ENCODE results near the gene PRKCQ. TPM values are rescaled to one million over a fixed set of nuclear protein-coding genes. Genes with fewer than 3 reads are reported as not detected.
A peak's percentile ranks its signal among the peaks of the same experiment; 100 is the strongest.

Gene PRKCQ
- total and polyA plus RNA-seq, 2 of the 8 experiments (the other 6 are each of a cell fraction or from before 2014, with no cell fraction given): 9.1 to 22.6 TPM

GRCh38 chr10:6406220-6407033, 173.6 kb downstream of the PRKCQ start:
- no peak overlapping the region for H3K4me3 ChIP-seq (ENCODE audit: extremely low read depth in 1 of 4, insufficient read depth in 2 of 4, low read depth in 3 of 4, low read length in 4 of 4)
- no peak overlapping the region for H3K4ac ChIP-seq (replicated peaks; ENCODE audit: insufficient read length, low read depth, low read length)
- H2AFZ ChIP-seq (ENCODE audit: low read length): no peak overlapping the region
- no peak overlapping the region for H4K8ac ChIP-seq (ENCODE audit: extremely low read depth, insufficient read depth, low read length)
- peaks cover 3% of the 10 kb centered on the region; the same call in 1 of the 2 replicates for H3K23me2 ChIP-seq (ENCODE audit: low read depth, low read length)
- no peak overlapping the region for H3K56ac ChIP-seq (replicated peaks; ENCODE audit: insufficient read length, low read depth, low read length)
- H2BK120ac ChIP-seq (replicated peaks; ENCODE audit: low read depth, low read length): no peak overlapping the region
- no peak overlapping the region for H2BK12ac ChIP-seq (ENCODE audit: low read depth, low read length)
- H3K79me1 ChIP-seq (ENCODE audit: low read depth, low read length): no peaks in the 10 kb centered on the region
- H3K9me3 ChIP-seq (ENCODE audit: insufficient read depth in 2 of 2, low read depth in 1 of 2, low read length in 1 of 2): no peaks in the 10 kb centered on the region
- no peak overlapping the region for H4K5ac ChIP-seq (ENCODE audit: insufficient read length, low read depth, low read length)
- ChIA-PET CTCF (ENCODE audit: partially characterized antibody) (interaction anchor here (0.6 to 2.9 kb wide), 46 partner anchors 8 to 928 kb away, joined by 3 to 17 read pairs (median 3); partner anchors contain the start of gene PFKFB3), POLR2A (ENCODE audit: partially characterized antibody) (interaction anchor here (0.7 to 1.9 kb wide), 3 partner anchors 23 to 204 kb away, joined by 3 to 9 read pairs (median 3); partner anchors contain the start of gene PFKFB3)
- no peaks in the 10 kb centered on the region for H4K20me1 ChIP-seq (replicated peaks in 1 of 2; ENCODE audit: control insufficient read depth in 1 of 2, insufficient read depth in 2 of 2, low read length in 2 of 2)
- 70% methylated on average over 10 of the region's 10 CpGs; no CpG with 5 or more reads in 1 of the 2 experiments for WGBS, 2 experiments (ENCODE audit: extremely low coverage in 1 of 2, insufficient coverage in 1 of 2, insufficient read length in 1 of 2, insufficient replicate concordance in 2 of 2, low coverage in 1 of 2, low lambda C conversion rate in 2 of 2, missing lambda C conversion rate in 1 of 2)
- no peak overlapping the region for H3K27ac ChIP-seq (ENCODE audit: low read depth, low read length)
- H2BK20ac ChIP-seq (ENCODE audit: low read length): no peak overlapping the region
- H3K23ac ChIP-seq (ENCODE audit: insufficient read length): no peak overlapping the region
- H2BK15ac ChIP-seq (ENCODE audit: low read length): no peak overlapping the region
- H3K4me1 ChIP-seq (replicated peaks in 1 of 4; ENCODE audit: control insufficient read depth in 3 of 4, insufficient read depth in 4 of 4, low read length in 3 of 4): peaks cover 0 to 3% (median 0%) of the 10 kb centered on the region in 4 experiments; a peak in 2 of 7 replicates
- no peak overlapping the region for H3K9ac ChIP-seq (replicated peaks in 1 of 4; ENCODE audit: extremely low read depth in 1 of 4, low read depth in 3 of 4, low read length in 3 of 4)
- TF ChIP-seq KDM5A (IDR thresholded peaks at IDR 0.05; ENCODE audit: low read length) (no peak), SRF (IDR thresholded peaks at IDR 0.05; ENCODE audit: low read depth, low read length) (no peak), RAD21 (IDR thresholded peaks at IDR 0.05 in 1 of 2, conservative IDR thresholded peaks at IDR 0.05 in 1 of 2; ENCODE audit: low read depth in 2 of 2, low read length in 2 of 2) (peak; percentile 37 to 49)
- TF ChIP-seq, protein P1, sequence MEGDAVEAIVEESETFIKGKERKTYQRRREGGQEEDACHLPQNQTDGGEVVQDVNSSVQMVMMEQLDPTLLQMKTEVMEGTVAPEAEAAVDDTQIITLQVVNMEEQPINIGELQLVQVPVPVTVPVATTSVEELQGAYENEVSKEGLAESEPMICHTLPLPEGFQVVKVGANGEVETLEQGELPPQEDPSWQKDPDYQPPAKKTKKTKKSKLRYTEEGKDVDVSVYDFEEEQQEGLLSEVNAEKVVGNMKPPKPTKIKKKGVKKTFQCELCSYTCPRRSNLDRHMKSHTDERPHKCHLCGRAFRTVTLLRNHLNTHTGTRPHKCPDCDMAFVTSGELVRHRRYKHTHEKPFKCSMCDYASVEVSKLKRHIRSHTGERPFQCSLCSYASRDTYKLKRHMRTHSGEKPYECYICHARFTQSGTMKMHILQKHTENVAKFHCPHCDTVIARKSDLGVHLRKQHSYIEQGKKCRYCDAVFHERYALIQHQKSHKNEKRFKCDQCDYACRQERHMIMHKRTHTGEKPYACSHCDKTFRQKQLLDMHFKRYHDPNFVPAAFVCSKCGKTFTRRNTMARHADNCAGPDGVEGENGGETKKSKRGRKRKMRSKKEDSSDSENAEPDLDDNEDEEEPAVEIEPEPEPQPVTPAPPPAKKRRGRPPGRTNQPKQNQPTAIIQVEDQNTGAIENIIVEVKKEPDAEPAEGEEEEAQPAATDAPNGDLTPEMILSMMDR (IDR thresholded peaks at IDR 0.05; ENCODE audit: control extremely low read depth in 1 of 3, insufficient read depth in 1 of 3, low read depth in 1 of 3, low read length in 3 of 3): peak in 2 of 3 experiments; percentile 15 to 24; a peak in 2 of 4 replicates
- FAIRE-seq: no peak
- H3K79me2 ChIP-seq (ENCODE audit: control insufficient read depth in 1 of 2, insufficient read depth in 2 of 2, low read length in 2 of 2): no peaks in the 10 kb centered on the region; a peak in 1 of 4 replicates
- H3K14ac ChIP-seq (ENCODE audit: insufficient read length): no peak overlapping the region
- no peak for DNase-seq (ENCODE audit: low read depth in 1 of 2, low spot score in 2 of 2)
- H3K36me3 ChIP-seq (ENCODE audit: control insufficient read depth in 2 of 4, insufficient read depth in 4 of 4, low read length in 3 of 4): no peaks in the 10 kb centered on the region
- H2BK5ac ChIP-seq (ENCODE audit: low read depth, low read length): no peak overlapping the region
- no peak overlapping the region for H3K18ac ChIP-seq (ENCODE audit: extremely low read depth, low read length)
- H4K91ac ChIP-seq (replicated peaks; ENCODE audit: insufficient read length, low read length): no peak overlapping the region
- no peak overlapping the region for H2AK5ac ChIP-seq (ENCODE audit: low read depth, low read length)
- no peaks in the 10 kb centered on the region for H3K27me3 ChIP-seq (replicated peaks in 1 of 4; ENCODE audit: control insufficient read depth in 3 of 4, extremely low read depth in 1 of 4, insufficient read depth in 3 of 4, low read length in 3 of 4)
- H3K4me2 ChIP-seq (ENCODE audit: insufficient read depth in 1 of 2, low read depth in 2 of 2, low read length in 2 of 2): no peak overlapping the region
